ENCODE measurements around the gene GORASP1. TPM values are rescaled to one million over a fixed set of nuclear protein-coding genes. Genes with fewer than 3 reads are reported as not detected.
"Not testable (repeated sequence)": the region's sequence is repeated elsewhere in the genome, so short reads cannot be mapped to it uniquely, and the experiment has no call there.

Gene GORASP1
- total RNA-seq, 2 donors from 2014 or later: 47.4 to 48.9 TPM

DNA sequence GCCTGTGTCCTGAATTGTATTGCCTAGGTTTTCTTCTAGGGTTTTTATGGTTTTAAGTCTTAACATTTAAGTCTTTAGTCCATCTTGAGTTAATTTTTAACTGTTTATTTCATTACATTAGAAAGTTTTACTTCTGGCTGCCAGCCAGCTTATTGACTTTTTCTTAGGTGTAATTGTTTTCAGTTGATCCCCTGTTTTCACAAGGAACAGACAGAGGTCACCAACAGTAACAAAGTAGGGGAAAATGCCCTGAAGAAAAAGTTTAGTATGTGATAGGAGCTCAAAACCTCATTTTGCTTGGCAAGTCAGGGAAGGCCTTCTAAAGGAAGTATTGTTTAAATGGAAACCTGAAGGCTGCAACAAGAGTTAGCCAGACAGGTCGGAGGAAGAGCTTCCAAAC, 45.2 kb downstream of the GORASP1 start:
- Mint-ChIP-seq H3K36me3 (ENCODE audit: low read depth) (peaks cover 23% of the 10 kb centered on the region), H3K9me3 (peaks cover 6% of the 10 kb centered on the region), H3K4me1 (peaks cover 22% of the 10 kb centered on the region), H3K27ac (no peak overlapping the region), H3K27me3 (ENCODE audit: insufficient read depth) (no peaks in the 10 kb centered on the region), H3K4me3 (no peak overlapping the region)
- H3K9me3 ChIP-seq (ENCODE audit: control insufficient read depth, low read length): peaks cover 8% of the 10 kb centered on the region
- H3K4me1 ChIP-seq (ENCODE audit: control insufficient read depth, insufficient read depth, low read length): no peaks in the 10 kb centered on the region
- no peak overlapping the region for H3K9ac ChIP-seq (ENCODE audit: extremely low read depth, low read length, poor library complexity, severe bottlenecking)
- peaks cover 16% of the 10 kb centered on the region for H3K36me3 ChIP-seq (ENCODE audit: control insufficient read depth, insufficient read depth, low read length)
- WGBS, 2 experiments (ENCODE audit: insufficient coverage in 1 of 2, insufficient read length in 1 of 2): 83 to 88% methylated on average over 1 of the region's 1 CpG
- H3K4me3 ChIP-seq (ENCODE audit: low read length): no peak overlapping the region
- DNase-seq: no peak
- no peaks in the 10 kb centered on the region for H3K27me3 ChIP-seq (ENCODE audit: control insufficient read depth, insufficient read depth, low read length, poor library complexity, severe bottlenecking)
- H3K27ac ChIP-seq (ENCODE audit: low read depth, low read length): no peak overlapping the region
- TF ChIP-seq, protein P1, sequence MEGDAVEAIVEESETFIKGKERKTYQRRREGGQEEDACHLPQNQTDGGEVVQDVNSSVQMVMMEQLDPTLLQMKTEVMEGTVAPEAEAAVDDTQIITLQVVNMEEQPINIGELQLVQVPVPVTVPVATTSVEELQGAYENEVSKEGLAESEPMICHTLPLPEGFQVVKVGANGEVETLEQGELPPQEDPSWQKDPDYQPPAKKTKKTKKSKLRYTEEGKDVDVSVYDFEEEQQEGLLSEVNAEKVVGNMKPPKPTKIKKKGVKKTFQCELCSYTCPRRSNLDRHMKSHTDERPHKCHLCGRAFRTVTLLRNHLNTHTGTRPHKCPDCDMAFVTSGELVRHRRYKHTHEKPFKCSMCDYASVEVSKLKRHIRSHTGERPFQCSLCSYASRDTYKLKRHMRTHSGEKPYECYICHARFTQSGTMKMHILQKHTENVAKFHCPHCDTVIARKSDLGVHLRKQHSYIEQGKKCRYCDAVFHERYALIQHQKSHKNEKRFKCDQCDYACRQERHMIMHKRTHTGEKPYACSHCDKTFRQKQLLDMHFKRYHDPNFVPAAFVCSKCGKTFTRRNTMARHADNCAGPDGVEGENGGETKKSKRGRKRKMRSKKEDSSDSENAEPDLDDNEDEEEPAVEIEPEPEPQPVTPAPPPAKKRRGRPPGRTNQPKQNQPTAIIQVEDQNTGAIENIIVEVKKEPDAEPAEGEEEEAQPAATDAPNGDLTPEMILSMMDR (conservative IDR thresholded peaks at IDR 0.05): no peak

DNA sequence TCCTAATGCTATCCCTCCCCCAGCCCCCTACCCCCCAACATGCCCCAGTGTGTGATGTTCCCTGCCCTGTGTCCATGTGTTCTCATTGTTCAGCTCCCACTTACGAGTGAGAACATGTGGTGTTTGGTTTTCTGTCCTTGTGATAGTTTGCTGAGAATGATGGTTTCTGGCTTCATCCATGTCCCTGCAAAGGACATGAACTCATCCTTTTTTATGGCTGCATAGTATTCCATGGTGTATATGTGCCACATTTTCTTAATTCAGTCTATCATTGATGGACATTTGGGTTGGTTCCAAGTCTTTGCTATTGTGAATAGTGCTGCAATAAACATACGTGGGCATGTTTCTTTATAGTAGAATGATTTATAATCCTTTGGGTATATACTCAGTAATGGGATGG, 46.2 kb downstream of the GORASP1 start:
- not testable (repeated sequence) for H3K36me3 ChIP-seq (ENCODE audit: control insufficient read depth, insufficient read depth, low read length); H3K27me3 Mint-ChIP-seq (ENCODE audit: insufficient read depth); H3K9ac ChIP-seq (ENCODE audit: extremely low read depth, low read length, poor library complexity, severe bottlenecking); H3K4me1 ChIP-seq (ENCODE audit: control insufficient read depth, insufficient read depth, low read length); H3K4me3 Mint-ChIP-seq; H3K9me3 ChIP-seq (ENCODE audit: control insufficient read depth, low read length); H3K27ac ChIP-seq (ENCODE audit: low read depth, low read length); H3K27ac Mint-ChIP-seq; DNase-seq; H3K9me3 Mint-ChIP-seq; H3K4me3 ChIP-seq (ENCODE audit: low read length); H3K27me3 ChIP-seq (ENCODE audit: control insufficient read depth, insufficient read depth, low read length, poor library complexity, severe bottlenecking)
- H3K36me3 Mint-ChIP-seq (ENCODE audit: low read depth): peaks cover 20% of the 10 kb centered on the region
- WGBS, 2 experiments (ENCODE audit: insufficient coverage in 1 of 2, insufficient read length in 1 of 2): 83% methylated on average over 1 of the region's 2 CpGs; no CpG with 5 or more reads in 1 of the 2 experiments
- H3K4me1 Mint-ChIP-seq: peaks cover 22% of the 10 kb centered on the region

DNA sequence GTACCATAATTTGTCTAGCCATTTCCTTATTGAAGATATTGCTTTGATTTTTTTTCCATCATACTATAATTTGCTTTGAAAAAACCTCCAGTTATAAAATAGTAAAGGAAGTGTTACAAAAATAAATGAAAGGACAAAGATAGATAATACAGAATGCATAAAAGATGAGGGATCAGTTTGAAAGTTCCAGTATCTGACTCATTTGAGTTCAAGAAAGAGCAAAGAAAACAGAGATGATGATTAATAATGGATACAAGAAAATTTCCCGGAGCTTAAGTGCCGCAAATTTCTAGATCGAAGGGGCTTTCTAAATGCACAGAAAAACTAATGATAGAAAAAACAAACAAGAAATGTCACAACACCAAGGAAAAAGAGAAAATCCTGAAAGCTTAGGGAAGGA, 51.3 kb downstream of the GORASP1 start:
- H3K4me1 ChIP-seq (ENCODE audit: control insufficient read depth, insufficient read depth, low read length): no peaks in the 10 kb centered on the region
- no peak overlapping the region for H3K9ac ChIP-seq (ENCODE audit: extremely low read depth, low read length, poor library complexity, severe bottlenecking)
- no peaks in the 10 kb centered on the region for H3K27me3 ChIP-seq (ENCODE audit: control insufficient read depth, insufficient read depth, low read length, poor library complexity, severe bottlenecking)
- H3K4me3 ChIP-seq (ENCODE audit: low read length): no peak overlapping the region
- no peak for DNase-seq
- H3K27ac ChIP-seq (ENCODE audit: low read depth, low read length): no peak overlapping the region
- peaks cover 8% of the 10 kb centered on the region for H3K9me3 ChIP-seq (ENCODE audit: control insufficient read depth, low read length)
- TF ChIP-seq, protein P1 (conservative IDR thresholded peaks at IDR 0.05): no peak
- WGBS, 2 experiments (ENCODE audit: insufficient coverage in 1 of 2, insufficient read length in 1 of 2): 89% methylated on average over 3 of the region's 3 CpGs; no CpG with 5 or more reads in 1 of the 2 experiments
- peaks cover 7% of the 10 kb centered on the region for H3K36me3 Mint-ChIP-seq (ENCODE audit: low read depth)
- H3K27me3 Mint-ChIP-seq (ENCODE audit: insufficient read depth): no peaks in the 10 kb centered on the region
- H3K4me3 Mint-ChIP-seq: no peak overlapping the region
- H3K27ac Mint-ChIP-seq: no peak overlapping the region
- H3K36me3 ChIP-seq (ENCODE audit: control insufficient read depth, insufficient read depth, low read length): no peaks in the 10 kb centered on the region
- peaks cover 3% of the 10 kb centered on the region for H3K9me3 Mint-ChIP-seq
- H3K4me1 Mint-ChIP-seq: peaks cover 17% of the 10 kb centered on the region

DNA sequence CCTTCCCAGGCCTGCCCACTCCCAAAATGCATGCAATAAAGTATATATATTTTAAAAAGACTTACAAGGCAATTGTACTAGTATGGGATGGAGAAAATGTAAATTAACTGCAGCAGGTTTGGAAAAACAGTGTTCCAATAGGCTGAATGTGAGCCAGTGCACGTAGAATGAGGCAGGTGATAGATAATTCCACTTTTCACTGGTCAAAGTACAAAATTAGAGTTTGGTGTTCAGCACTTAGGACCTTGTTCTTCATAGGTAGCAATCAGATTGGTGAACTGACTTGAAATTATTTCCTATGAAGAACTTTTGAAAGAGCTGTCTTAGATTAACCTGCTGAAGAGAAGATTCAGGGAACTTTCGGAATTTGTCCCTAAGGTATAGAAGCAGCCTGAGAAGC, 53.7 kb downstream of the GORASP1 start:
- no peaks in the 10 kb centered on the region for H3K9me3 Mint-ChIP-seq
- peaks cover 14% of the 10 kb centered on the region for H3K4me1 Mint-ChIP-seq
- H3K27me3 ChIP-seq (ENCODE audit: control insufficient read depth, insufficient read depth, low read length, poor library complexity, severe bottlenecking): no peaks in the 10 kb centered on the region
- no peaks in the 10 kb centered on the region for H3K27me3 Mint-ChIP-seq (ENCODE audit: insufficient read depth)
- H3K36me3 Mint-ChIP-seq (ENCODE audit: low read depth): peaks cover 7% of the 10 kb centered on the region
- no peak overlapping the region for H3K9ac ChIP-seq (ENCODE audit: extremely low read depth, low read length, poor library complexity, severe bottlenecking)
- H3K36me3 ChIP-seq (ENCODE audit: control insufficient read depth, insufficient read depth, low read length): no peaks in the 10 kb centered on the region
- no peak overlapping the region for H3K27ac Mint-ChIP-seq
- H3K4me3 Mint-ChIP-seq: no peak overlapping the region
- no peak overlapping the region for H3K27ac ChIP-seq (ENCODE audit: low read depth, low read length)
- no peaks in the 10 kb centered on the region for H3K9me3 ChIP-seq (ENCODE audit: control insufficient read depth, low read length)
- no peak for DNase-seq
- 93 to 100% methylated on average over 1 to 2 of the region's 2 CpGs for WGBS, 2 experiments (ENCODE audit: insufficient coverage in 1 of 2, insufficient read length in 1 of 2)
- H3K4me1 ChIP-seq (ENCODE audit: control insufficient read depth, insufficient read depth, low read length): no peaks in the 10 kb centered on the region
- TF ChIP-seq, protein P1 (conservative IDR thresholded peaks at IDR 0.05): no peak
- H3K4me3 ChIP-seq (ENCODE audit: low read length): peak overlapping the region; percentile 86
